Measurements from ENCODE around the gene CCDC85C.

Gene CCDC85C

GRCh38 chr14:99560403-99560802, 43.6 kb downstream of the CCDC85C start:
- FAIRE-seq: no peak

GRCh38 chr14:99559286-99559990, 44.6 kb downstream of the CCDC85C start:
- DNase-seq (ENCODE audit: low spot score) (no peak), FAIRE-seq (no peak)

More at GRCh38 chr14:99560403-99560802, 43.6 kb downstream of the CCDC85C start:
- DNase-seq (ENCODE audit: low spot score): no peak

- FAIRE-seq (no peak), DNase-seq (ENCODE audit: low spot score) (no peak)
Measured at GRCh38 chr14:99556134-99556791, 47.7 kb downstream of the CCDC85C start.

GRCh38 chr14:99554757-99555531, 49.1 kb downstream of the CCDC85C start:
- DNase-seq (ENCODE audit: low spot score) (no peak), FAIRE-seq (no peak)

- FAIRE-seq (no peak), DNase-seq (ENCODE audit: low spot score) (no peak)
Measured at GRCh38 chr14:99554184-99554583, 49.8 kb downstream of the CCDC85C start.

DNA sequence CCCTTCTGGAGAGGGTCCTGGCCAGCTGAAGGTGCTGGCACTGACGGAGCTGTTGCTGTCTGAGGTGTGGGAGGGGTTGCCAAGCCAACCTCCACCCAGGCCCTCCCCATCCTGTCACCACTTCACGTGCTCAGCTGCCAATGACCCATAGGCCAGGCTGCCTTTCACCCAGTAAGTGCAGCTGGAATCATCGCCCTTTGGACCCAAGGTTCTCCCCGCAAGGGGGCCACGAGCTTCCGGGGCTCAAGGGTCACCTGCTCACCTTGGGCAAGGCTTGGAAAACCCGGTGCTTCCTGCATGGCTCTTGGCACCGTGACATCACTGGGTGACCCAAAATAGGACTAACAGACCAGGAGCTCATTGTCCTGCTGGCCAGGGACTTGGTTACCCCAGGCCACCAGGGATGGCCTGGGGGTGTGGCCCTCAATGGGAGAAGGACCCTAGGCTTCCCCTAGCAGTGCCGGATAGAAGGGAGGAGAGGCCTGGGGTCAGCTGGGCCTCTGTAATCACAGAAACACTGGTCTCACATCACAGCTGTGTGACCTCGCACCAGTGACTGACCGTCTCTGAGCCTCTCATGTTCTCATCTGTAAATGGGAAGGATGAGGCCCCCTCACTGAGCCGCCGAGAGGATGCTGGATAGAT, 51.3 kb downstream of the CCDC85C start:
- DNase-seq (ENCODE audit: low spot score) (no peak), FAIRE-seq (no peak)

DNA sequence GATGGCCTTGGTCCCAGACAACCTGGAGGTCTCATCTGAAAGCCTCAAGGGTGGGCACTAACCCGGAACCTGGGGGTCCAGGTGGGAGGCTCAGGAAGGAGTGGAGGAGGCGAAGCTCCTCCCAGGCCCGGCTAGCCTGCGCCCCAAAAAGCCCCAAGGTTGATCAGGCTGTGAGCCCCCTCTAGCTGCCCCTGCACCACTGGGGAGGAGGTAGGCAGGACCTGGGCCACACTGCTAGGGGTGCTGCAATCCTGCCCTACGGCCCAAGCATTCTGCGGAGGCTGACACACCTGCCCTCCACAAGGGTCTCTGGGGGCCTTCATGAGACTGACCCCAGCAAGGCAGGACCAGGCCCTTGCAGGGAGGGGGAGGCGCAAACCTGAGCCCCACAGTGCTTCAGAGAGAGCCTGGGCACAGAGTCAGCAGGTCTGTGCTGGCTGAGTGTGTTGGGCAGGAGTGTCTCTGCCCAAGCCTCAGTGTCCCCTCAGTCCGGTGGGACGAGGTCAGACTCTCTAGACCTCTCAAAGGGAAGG, 51.9 kb downstream of the CCDC85C start:
- no peak for FAIRE-seq

GRCh38 chr14:99551034-99551922, 52.7 kb downstream of the CCDC85C start:
- DNase-seq (ENCODE audit: low spot score) (no peak), FAIRE-seq (no peak)

More for the DNA sequence above, 51.9 kb downstream of the CCDC85C start:
- no peak for DNase-seq (ENCODE audit: low spot score)

DNA sequence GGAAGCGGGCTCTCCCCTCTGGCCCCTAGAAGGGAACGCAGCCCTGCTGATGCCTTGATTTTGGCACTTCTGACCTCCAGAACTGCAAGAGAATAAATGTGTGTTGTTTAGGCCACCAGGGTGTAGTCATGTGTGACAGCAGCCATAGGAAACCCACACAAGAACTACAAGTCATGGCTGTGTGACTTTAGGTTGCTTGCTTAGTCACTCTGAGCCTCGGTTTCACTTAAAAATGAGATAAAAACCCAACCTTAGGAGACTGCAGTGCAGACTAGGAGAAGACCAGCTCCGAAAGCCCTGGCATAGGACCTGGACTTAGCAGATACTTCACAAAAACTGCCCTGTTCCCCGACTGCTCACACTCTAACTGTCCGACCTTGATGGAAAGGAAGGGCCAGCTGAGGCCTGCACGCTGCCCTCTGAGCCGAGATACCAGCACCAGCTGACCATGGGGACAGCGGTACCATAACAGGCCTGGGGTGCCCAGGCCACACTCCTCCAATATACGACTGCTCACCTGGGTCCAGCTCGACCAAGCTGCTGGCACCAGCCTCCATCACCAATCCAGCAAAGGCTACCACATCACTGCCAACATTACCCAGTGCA, 53.5 kb downstream of the CCDC85C start:
- no peak for FAIRE-seq
- no peak for DNase-seq (ENCODE audit: low spot score)

- DNase-seq (ENCODE audit: low spot score): no peak
- no peak for FAIRE-seq
Measured at GRCh38 chr14:99549684-99550083, 54.3 kb downstream of the CCDC85C start.

DNA sequence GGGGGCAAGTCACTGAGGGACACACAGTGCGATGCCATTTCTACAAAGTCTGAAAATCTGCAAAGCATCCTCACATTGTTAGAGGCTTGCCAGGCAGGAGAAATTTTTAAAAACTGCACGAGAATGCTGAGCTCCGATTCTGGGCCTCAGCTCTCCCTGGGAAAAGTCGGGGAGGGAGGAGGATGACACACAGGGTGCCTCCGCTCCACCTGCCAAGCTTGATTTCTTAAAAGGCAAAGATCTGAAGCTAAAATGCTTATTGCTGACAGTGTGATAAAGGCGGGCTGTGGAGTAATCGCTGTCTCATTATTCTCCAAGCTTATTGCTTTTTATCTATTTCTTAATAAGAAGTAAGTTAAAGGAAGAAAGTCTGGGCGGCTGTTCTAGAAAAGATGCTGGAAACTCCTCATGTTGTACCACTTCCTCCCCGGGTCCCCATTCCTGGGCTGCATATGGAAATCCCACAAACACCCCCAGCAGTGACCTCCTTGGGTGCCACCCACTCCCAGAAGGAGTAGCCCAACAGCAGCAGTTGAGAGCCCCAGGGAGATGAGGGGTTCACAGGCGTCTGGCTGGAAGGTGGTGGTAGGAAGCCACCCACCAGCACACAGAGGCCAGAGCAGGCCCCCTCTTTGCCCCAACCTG, 55.0 kb downstream of the CCDC85C start:
- FAIRE-seq (no peak), DNase-seq (ENCODE audit: low spot score) (no peak)

GRCh38 chr14:99548255-99548654, 55.8 kb downstream of the CCDC85C start:
- FAIRE-seq: no peak
- DNase-seq (ENCODE audit: low spot score): no peak

DNA sequence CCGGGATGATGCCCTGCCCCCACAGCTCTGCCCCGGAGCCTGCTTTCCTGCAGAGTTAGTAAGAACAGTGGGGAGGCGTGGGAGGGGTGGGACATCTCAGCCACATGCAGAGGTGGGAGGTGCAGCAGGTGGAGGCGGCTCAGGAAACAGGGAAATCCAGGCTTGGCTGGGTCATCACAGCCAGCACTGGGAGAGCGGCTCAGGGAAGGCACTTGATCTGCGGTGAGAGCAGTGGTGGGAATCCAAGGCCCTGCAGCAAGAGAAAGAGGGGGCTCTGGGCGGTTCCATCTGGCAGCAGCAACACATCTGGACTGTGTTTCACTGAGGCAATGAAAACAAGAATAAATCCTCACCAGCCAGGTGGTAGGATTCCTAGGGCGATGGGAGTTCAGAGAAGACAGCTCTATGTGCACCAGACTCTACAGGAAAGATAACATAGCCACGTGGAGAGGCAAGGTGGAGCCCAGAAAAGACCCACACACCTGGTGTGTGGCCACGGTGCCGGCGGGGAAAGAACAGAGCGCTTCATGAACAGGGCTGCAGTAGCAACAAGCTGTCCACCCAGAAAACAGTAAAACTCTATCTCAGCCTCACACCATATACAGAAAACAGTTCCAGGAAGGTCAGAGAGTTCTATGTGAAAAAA, 57.6 kb downstream of the CCDC85C start:
- FAIRE-seq: no peak
- no peak for DNase-seq (ENCODE audit: low spot score)

GRCh38 chr14:99545586-99545985, 58.4 kb downstream of the CCDC85C start:
- DNase-seq (ENCODE audit: low spot score) (no peak), FAIRE-seq (no peak)

GRCh38 chr14:99544991-99545390, 59.0 kb downstream of the CCDC85C start:
- FAIRE-seq (no peak), DNase-seq (ENCODE audit: low spot score) (no peak)

DNA sequence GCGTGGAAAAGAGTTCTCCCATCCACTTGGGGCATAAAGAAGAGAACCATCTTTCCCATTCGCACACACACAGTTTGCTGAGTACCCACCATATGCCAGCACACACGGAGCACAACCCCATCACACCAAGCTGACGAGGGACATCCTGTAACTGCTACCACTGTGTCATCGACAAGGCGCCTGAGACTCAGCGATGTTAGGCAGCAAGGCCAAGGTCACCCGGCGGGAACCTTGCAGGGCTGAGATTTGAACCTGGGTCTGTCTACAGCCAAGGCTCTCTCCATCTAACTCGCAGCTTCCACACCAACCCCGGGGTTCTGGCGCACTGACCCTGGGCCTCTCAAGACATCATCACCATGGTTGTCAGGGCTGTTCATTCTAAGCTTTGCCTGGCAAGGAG, 60.0 kb downstream of the CCDC85C start:
- FAIRE-seq (no peak), DNase-seq (ENCODE audit: low spot score) (no peak)

DNA sequence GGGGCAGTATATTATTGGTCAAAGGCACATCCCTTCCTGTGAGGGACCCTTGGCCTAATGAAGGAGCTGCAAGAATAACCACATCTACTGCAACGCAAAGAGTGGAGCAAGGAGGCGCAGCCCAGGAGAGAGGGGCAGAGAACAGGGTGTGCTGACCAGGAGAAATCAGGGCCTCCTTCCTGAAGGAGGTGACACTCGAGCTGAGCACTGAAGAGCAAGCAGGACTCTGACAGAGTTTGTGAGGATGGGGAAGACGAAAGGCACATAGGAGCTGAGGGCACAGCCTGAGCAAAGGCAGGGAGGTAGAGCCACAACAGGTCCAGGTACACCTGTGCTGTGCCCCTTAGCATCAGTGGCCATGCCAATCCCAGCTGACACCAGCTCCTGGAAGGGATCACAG, 60.6 kb downstream of the CCDC85C start:
- FAIRE-seq: no peak
- no peak for DNase-seq (ENCODE audit: low spot score)

- FAIRE-seq: no peak
- DNase-seq (ENCODE audit: low spot score): no peak
Measured at GRCh38 chr14:99542566-99542965, 61.4 kb downstream of the CCDC85C start.
